HG02763 (cell line): Measurements from ENCODE around the gene ETNK1.
"Not testable (repeated sequence)": the region's sequence is repeated elsewhere in the genome, so short reads cannot be mapped to it uniquely, and the experiment has no call there.

Experiments used
- ATAC-seq: cut with Tn5 transposase; IDR thresholded peaks from one replicate; pipeline ENCODE4 v1.9.1; 2021; ENCODE audit warnings: mild to moderate bottlenecking, moderate library complexity; ENCODE audit not compliant: unreplicated experiment

The ETNK1 gene

DNA sequence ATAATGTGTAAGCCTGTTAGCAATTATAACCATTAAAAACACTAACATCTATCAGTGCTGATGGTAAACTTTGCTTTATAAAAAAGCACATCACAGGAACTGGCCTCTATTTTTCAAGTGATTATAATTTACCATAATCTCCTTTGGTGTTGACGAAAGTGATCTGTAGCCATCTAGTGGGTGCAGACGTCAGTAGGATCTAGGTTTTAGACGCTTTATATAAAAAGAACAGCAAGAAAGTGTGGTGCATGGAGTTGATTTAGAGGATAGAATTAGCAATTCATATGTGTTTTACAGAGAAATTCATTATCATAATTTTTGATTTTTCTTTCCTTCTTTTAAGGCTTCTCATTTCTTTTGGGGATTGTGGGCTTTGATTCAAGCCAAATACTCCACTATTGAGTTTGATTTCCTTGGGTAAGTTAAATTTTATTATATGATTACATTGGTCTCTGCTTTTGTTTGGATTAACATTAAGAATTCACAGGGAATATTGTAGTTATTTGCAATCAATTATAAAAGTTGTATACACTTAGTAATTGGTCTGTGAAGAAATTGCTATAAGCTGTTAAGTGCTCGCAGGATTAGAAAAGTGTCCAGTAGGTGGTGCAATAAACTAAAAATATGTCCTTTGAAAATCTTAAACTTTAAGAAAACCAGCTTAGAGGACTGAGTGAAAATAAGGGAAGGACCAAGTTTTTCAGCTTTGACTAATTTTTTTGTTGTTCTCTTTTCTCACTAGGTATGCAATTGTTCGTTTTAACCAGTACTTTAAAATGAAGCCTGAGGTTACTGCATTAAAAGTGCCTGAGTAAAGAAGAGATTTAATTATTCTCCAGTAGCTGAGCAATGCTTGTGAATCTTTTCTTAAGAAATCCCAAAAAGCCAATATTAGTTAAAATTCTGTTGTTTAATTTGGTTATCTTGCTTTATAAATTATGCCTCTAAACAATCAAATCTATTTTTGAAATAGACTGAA, 59.5 kb downstream of the ETNK1 start:
- ATAC-seq, result no peak

DNA sequence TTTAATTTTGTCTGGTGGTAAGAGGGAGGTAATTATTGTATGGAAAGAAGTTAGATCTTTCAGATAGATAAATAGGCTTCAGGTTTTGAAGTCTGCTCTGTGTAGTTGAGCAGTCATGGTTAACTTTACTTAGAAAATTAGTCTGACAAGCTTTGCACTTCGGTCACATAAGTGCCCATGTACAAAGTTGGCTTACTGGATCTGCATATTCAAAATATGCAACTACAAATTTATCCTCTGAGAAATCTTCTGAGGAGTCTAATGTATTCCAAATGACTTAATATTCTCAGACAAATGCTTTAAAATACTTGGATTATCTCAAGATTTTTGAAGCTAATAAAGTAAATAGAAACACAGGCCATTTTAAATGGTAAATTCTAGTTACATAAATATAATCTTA, 61.2 kb downstream of the ETNK1 start:
- ATAC-seq, result no peak

DNA sequence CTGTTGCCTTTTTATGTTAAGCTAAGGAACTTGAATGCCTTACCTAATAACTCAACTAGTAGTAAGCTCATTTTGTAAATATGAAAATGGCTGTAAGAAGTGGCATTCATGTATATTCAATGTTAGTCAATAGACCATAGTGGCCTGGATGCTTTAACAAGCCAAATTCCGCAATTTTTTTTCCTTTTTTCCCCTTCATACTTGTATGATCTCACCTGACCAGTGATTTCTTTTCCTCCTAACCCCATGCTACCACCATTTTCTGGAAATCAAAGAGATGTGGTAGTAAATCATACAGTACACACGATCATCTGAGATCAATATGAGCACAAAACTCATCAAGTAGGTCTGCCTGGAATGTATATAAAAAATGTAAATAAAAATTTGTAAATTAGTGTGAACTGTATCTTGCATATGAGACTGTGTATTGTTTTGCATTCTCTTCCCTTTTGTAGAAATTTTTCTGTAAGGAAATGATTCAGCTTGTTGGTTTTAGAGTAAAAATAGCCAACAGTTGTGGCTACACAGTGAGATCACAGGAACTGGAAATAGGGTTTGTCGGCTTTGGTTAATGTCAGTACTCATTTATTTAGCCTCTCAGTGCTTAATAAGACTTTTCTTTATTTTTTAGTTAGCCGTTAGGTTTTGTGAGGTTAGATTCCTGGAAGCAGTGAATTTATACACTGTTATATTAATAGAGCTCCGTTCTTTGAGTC, 62.5 kb downstream of the ETNK1 start:
- peak; percentile 74 for ATAC-seq

DNA sequence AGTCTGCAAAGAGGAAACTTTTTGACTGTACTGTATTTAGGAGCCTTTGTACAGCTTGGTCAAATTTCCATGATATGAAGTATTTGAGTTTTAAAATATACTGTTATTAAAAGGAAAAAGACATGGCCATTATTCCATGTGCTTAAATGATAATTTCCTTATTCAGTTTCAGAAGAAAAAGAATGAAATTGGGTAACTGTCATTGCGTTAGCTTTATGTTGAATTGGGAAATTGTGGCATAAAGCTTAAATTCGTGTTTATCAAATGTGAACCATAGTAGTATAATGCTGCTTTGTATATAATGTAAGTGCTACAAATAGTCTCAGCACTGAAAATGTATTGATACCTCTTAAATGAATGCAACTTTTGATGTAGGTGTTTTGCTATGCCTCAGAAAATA, 64.9 kb downstream of the ETNK1 start:
- no peak for ATAC-seq

DNA sequence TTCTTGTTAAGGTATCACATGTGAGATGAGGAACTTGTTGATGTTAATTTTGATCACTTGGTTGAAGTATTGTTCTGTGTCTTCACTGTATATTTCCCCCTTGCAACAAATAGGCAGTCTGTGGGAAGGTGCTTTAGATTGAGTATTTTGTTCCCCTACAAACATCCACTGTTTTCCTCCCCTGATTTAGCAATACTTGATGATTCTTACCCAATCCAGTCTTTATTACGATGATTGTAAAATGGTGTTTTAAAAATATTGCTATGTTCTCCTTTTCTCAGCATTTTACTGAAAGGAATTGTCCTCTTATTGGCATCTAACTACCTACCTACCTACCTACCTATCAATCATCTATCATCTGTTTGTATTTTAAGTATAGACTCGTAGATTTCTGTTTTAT, 66.3 kb downstream of the ETNK1 start:
- no peak for ATAC-seq

GRCh38 chr12:22692467-22692866, 67.5 kb downstream of the ETNK1 start:
- not testable (repeated sequence) for ATAC-seq

DNA sequence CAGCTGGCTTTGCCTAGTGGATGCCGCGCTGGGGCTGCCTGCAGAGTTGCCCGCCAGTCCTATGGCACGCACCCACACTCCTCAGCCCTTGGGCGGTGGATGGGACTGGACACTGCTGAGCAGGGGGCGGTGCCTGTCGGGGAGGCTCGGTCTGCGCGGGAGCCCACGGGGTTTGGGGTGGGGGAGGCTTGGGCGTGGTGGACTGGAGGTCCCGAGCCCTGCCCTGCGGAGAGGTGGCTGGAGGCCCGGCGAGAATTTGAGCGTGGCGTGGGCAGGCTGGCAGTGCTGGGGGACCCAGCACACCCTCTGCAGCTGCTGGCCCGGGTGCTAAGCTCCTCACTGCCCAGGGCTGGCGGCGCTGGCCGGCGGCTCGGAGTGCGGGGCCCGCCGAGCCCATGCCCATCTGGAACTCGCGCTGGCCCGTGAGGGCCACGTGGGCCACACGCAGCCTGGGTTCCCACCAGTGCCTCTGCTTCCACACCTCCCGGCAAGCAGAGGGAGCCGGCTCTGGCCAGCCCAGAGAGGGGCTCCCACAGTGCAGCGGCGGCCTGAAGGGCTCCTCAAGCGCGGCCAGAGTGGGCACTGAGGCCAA, 68.1 kb downstream of the ETNK1 start:
- ATAC-seq, result no peak

DNA sequence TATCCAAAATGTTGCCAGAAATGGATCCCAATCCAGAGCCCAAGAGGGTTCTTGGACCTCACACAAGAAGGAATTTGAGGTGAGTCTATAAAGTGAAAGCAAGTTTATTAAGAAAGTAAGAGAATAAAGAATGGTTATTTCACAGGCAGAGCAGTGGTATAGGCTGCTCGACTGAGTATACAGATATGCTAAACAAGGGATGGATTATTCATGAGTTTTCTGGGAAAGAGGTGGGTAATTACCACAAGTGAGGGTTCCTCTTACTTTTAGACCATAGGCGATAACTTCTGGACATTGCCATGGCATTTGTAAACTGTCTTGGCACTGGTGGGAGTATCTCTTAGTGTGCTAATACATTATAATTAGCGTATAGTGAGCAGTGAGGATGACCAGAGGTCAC, 73.6 kb downstream of the ETNK1 start:
- ATAC-seq, result no peak

DNA sequence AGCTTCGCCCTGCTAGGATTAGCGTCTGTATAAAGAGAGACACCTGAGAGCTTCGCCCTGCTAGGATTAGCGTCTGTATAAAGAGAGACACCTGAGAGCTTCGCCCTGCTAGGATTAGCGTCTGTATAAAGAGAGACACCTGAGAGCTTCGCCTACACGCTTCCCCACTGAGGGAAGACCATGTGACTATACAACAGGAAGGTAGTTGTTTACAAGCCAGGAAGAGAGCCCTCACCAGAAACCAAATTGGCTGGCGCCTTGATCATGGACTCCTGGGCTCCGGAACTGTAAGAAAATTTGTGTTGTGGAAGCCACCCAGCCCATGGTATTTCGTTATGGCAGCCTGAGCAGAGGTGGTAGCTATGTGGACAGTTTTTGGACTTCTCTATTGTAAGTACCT, 74.7 kb downstream of the ETNK1 start:
- ATAC-seq, result not testable (repeated sequence)

DNA sequence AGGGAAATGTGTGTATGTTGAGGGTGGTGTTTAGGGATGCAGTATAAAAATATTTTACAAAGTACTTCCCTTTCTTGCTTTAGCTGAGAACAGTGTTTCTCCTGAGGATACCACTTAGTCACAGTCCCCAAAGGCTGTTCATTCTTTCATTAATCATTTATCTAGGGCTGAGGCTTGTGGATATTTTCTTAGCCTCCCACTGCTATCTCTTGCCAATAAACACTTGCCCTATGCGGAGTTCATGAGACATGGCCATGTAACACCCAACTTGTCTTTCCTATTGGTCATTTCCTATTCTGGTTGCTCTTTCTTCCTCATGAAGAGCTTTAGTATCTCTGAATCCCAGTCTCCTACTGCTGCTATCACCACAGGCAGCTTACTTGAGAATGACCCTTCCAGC, 75.1 kb downstream of the ETNK1 start:
- ATAC-seq, result no peak

DNA sequence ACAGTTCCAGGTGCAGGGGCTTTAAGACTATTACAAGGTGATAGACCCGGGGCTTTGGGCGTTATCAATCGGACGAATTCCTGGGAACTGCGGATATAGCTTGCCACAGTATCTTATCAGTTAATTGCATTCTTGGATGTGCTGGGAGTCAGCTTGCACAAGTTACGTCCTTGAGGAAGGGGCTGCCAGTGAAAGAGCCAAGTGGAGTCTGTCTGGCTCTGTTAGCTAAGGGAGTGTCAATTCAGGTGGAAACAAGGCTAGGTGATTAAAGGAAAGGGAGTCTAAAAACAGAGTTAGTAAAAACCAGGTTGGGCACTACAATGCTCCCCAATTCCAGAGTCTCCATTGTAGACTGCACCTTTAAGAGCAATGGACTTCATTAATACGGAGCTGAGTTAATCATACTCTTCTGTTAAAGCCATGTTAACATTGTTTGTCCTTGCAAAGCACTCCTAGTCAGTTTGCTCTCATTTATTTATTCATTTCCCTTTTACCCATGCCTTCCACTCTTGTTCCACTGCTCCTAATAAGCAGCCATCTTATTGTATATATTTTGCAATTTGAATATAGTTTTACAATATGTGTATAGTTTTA, 76.3 kb downstream of the ETNK1 start:
- not testable (repeated sequence) for ATAC-seq

GRCh38 chr12:22702690-22703089, 77.7 kb downstream of the ETNK1 start:
- ATAC-seq, result no peak

- no peak for ATAC-seq
Measured at GRCh38 chr12:22709292-22709691, 84.3 kb downstream of the ETNK1 start.

GRCh38 chr12:22712083-22712482, 87.1 kb downstream of the ETNK1 start:
- ATAC-seq, result no peak

DNA sequence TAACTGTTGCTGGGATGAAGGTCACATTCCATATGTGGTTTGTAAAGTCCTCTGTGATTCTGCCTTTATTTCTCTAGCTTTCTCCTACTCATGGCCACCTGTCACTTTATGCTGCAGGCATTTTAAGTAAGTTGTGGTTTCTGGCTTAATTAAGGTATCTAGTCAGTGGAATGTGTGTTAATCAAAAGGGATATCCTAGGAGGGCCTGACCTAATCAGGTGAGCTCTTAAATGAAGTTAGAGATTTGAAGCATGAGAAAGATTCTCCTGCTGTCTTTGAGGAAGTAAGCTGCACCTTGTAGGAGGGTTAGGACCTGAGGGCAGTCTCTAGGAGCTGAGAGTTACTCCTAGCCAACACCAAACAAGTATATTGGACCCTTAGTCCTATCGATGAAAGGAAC, 90.3 kb downstream of the ETNK1 start:
- ATAC-seq, result no peak

DNA sequence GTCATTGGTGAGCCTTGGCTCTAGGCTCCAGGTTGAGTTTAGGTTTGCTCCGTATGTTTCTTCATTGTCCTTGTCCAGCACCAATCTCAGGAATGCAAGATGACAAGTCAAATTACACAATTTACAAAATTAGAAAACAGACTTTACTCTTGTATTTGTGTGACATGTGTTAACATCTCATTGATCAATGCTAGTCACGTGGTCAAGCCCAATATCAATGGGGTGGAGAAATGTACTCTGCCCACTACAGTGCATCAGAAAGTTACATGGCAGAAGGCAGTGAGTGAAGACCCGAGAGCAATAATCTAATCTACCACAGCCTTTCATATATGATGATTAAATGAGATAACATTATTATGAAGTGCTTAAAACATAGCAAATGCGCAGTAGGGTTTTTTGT, 94.8 kb downstream of the ETNK1 start:
- no peak for ATAC-seq

DNA sequence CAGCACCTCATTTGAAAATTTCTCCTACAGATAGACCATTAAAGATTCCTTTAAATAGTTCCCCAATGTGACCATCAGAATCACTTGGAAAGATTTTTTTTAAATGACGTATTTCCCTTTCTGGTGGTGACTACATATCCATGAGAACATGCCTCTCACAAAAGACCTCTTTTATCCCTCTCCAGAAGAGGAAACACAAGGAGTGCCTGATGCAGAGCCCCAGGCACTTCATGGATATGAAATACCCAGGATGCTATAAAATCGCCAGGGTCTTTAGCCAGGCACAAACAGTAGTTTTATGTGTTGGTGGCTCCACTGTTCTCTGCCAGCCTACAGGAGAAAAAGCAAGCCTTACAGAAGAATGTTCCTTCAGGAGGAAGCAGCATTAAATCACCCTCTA, 97.1 kb downstream of the ETNK1 start:
- no peak for ATAC-seq

- no peak for ATAC-seq
Measured at GRCh38 chr12:22722779-22723178, 97.8 kb downstream of the ETNK1 start.

- ATAC-seq, result no peak
Measured at GRCh38 chr12:22728987-22729386, 104.0 kb downstream of the ETNK1 start.

- no peak for ATAC-seq
Measured at GRCh38 chr12:22729431-22729956, 104.5 kb downstream of the ETNK1 start.

- ATAC-seq, result no peak
Measured at GRCh38 chr12:22729957-22730443, 105.0 kb downstream of the ETNK1 start.
